GM11168 (cell line): ENCODE data around the gene HDHD5.

Experiments used
- in situ Hi-C: fragments of 300-500 bp; cut with MboI; formaldehyde crosslinking; loops from one replicate; pipeline ENCODE4 v1.12.0; 2022; ENCODE audit warnings: low sequenced_read_pairs; ENCODE audit not compliant: unreplicated experiment

The HDHD5 gene

GRCh38 chr22:17121233-17122195 is 37.6 kb downstream of the HDHD5 start, which contains the start of gene TMEM121B:
TSS of gene TMEM121B (minus strand) at chr22:17121360. CDS start at chr22:17121127, 233 bp downstream.
- in situ Hi-C loops = no loop called here

- in situ Hi-C loops = no loop called here
These were observed 38.3 kb downstream of the HDHD5 start for GRCh38 chr22:17120711-17121232.

GRCh38 chr22:17120281-17120680 is 38.8 kb downstream of the HDHD5 start:
- in situ Hi-C loops = no loop called here

GRCh38 chr22:17119481-17120202 is 39.4 kb downstream of the HDHD5 start:
- in situ Hi-C loops = no loop called here

- in situ Hi-C loops = no loop called here
These were observed 40.7 kb downstream of the HDHD5 start for GRCh38 chr22:17118342-17118741.

- in situ Hi-C loops = no loop called here
These were observed 41.2 kb downstream of the HDHD5 start for GRCh38 chr22:17117890-17118289.

- in situ Hi-C loops = no loop called here
These were observed 41.7 kb downstream of the HDHD5 start for GRCh38 chr22:17117400-17117799.

GRCh38 chr22:17116572-17117330 is 42.3 kb downstream of the HDHD5 start:
- in situ Hi-C loops = no loop called here

GRCh38 chr22:17115945-17116565 is 43.0 kb downstream of the HDHD5 start:
- in situ Hi-C loops = no loop called here

GRCh38 chr22:17115236-17115635 is 43.8 kb downstream of the HDHD5 start:
- in situ Hi-C loops = no loop called here

- in situ Hi-C loops = no loop called here
These were observed 44.2 kb downstream of the HDHD5 start for GRCh38 chr22:17114898-17115235.

GRCh38 chr22:17114173-17114897 is 44.7 kb downstream of the HDHD5 start:
- in situ Hi-C loops = no loop called here

GRCh38 chr22:17113600-17113999 is 45.5 kb downstream of the HDHD5 start:
- in situ Hi-C loops = no loop called here

GRCh38 chr22:17112491-17113042 is 46.5 kb downstream of the HDHD5 start:
- in situ Hi-C loops = no loop called here

GRCh38 chr22:17110791-17111550 is 48.1 kb downstream of the HDHD5 start:
- in situ Hi-C loops = no loop called here

GRCh38 chr22:17109976-17110375 is 49.1 kb downstream of the HDHD5 start:
- in situ Hi-C loops = no loop called here

GRCh38 chr22:17109113-17109865 is 49.8 kb downstream of the HDHD5 start:
- in situ Hi-C loops = no loop called here
